Fibroblast of skin of abdomen (primary cell): ENCODE measurements around the gene PCSK6. TPM values are rescaled to one million over a fixed set of nuclear protein-coding genes. Genes with fewer than 3 reads are reported as not detected.
A peak's percentile ranks its signal among the peaks of the same experiment; 100 is the strongest.

Source experiments
- DNase-seq: peaks from one replicate; pipeline ENCODE4 v3.0.0-alpha.2; 2013
- polyA plus RNA-seq, 2 experiments: library from polyadenylated mRNA; unstranded; fragments of 120-200 nt; gene quantifications; one replicate each; pipeline ENCODE4 v1.2.1, GENCODE V29; 2013; ENCODE audit not compliant: insufficient read length in 2 of 2

The PCSK6 gene
- 1.1 TPM for polyA plus RNA-seq (2013, experiment 1 of 2; ENCODE audit: insufficient read length)
- polyA plus RNA-seq (2013, experiment 2 of 2; ENCODE audit: insufficient read length) = 1.1 TPM

GRCh38 chr15:101489599-101490407, at the start of gene PCSK6:
Gene PCSK6 (minus strand): TSS chr15:101489707. CDS start chr15:101489670, 37 bp downstream.
- peak; percentile 22 for DNase-seq

DNA sequence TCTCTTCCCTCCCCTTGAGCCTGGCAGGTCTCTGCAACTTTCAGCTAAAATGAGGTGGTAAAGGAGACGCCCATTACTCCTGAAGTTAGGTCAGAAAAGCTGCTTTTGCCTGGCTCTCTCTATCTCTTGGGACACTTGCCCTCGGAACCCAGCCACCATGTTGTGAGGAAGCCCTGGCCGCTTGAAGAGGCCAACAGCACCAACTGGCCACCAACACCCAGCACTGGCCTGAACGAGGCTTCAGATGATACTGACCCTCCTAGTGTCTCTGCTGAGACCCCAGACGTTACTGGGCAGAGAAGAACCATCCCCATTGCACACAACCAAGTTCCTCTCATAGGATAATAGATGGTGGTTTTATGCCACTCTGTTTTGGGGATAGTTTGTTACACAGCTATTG, 49.5 kb upstream of the PCSK6 start:
- DNase-seq = no peak

GRCh38 chr15:101538177-101538576, 48.7 kb upstream of the PCSK6 start:
- DNase-seq = no peak

DNA sequence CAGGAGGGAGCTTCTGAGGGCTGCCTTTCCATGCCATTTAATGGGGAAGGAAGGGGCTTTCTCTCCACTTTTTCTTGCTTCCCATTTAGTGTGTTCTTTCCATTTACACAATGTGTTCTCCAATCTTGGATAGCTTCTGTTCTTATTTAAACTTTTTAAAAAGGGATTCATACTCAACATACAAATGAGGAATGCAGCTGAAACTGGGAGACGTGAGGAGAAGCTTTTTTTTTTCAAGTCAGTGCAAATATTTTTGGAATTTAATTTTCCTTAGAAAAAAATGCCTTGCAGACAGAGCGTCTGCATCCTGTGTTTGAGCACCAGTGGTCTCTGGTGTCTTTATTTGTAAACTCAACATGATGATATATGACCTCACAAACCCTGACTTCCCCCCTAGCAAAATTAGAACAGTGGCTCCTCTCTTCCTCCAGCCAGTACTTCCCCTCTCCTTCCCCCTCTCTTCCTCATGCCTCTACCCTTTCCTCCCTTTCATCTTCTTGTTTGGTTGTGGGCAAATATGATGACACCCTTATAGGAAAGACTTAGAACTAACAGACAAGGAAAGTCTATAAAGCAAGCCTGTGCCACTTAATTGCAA, 48.1 kb upstream of the PCSK6 start:
- DNase-seq = no peak

DNA sequence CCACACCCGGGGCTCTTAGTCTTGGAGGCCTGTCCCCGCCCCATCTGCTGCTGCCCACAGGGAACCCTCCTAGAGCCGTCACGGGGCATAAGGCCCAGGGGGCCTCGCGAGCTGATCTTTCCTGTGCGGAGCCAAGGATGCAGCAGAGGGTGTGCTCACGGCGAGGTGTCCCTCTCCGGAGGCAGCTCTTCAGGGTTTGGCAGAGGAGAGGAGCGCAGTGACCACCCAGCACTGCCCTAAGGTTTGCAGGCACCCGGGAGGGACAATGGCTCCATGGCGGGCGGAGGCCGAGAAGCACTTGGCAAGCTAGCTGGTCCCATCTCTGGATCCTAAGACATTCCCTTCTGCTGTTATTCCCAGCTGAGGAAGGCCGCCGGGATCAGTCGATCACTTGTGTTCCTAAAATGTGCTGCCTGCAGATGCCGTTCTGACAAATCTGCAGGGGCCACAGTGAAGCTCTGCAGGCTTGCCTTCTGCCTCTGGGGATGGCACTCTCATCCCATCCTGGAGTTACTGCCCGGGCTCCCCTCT, 47.4 kb upstream of the PCSK6 start:
- DNase-seq = no peak

DNA sequence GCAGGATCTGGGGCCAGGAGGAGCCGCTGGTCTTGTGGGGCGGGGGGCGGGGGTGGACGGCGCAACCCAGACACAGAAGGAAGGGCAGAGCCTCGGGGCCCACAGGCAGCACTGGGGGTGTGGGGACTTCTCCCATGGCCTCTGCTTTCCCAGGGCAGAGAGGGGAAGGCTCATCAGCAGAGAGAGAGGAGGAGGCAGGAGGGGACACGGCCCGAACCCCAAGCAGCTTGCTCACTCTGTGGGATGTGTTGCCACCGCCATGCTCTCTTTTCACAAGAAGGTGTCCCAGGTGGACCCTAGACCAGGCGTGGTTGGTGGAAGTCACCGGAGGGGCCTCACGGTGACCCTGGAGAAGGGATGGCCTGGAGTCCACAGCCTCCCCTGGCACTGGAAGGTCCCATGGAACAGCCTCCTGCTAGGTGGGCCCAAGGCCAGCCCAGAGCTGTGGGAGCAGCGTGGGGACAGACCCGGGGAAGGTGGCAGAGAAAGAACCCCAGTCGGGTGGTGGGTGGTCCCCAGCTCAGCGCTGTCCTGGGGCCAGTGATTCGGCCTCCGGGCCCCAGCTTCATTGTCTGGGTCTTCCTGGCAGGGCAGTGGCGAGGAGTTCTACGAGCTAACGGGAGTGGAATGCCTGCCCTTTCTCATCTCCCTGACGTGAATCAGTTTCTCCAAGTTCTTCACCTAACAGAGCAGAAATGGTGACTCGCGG, 46.8 kb upstream of the PCSK6 start:
- no peak for DNase-seq

- DNase-seq = no peak
These were observed 45.8 kb upstream of the PCSK6 start for GRCh38 chr15:101535170-101535902.

- no peak for DNase-seq
These were observed 45.0 kb upstream of the PCSK6 start for GRCh38 chr15:101534376-101534970.

DNA sequence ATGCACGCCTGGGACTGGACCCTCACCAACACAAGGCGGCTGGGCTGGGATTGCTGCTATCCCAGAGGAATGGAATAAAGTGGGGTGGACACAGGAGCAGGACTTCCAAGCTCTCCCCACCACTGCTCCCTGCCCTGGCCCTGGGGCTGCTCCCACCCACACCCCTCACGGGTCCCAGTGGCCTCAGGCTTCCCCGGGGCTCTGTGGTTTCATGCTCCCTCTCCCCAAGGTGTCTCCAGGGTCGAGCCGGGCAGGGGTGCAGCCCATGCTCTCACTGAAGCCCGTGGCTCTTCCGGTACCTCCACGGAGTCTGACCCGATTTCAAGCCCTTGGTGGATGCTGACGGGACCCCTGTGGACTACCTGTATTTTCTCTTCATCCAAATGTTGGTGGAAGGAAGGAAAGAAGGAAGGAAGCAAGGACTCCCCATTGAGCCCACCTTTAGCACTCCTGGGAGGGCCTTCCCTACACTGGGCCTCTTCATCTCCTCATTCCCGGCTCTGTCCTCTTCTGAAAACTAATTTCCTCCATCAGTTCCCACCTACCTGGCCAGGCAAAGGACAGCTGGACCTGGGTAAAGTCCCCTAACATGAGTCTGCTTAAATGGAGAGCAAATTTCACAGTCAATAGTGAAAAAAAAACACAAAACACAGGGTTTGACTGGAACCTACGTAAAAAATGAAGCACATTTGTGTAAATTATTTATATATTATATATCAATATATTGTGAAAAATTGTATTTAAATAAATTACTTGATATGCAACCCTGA, 44.0 kb upstream of the PCSK6 start:
- no peak for DNase-seq

GRCh38 chr15:101532865-101533264, 43.4 kb upstream of the PCSK6 start:
- DNase-seq = no peak

DNA sequence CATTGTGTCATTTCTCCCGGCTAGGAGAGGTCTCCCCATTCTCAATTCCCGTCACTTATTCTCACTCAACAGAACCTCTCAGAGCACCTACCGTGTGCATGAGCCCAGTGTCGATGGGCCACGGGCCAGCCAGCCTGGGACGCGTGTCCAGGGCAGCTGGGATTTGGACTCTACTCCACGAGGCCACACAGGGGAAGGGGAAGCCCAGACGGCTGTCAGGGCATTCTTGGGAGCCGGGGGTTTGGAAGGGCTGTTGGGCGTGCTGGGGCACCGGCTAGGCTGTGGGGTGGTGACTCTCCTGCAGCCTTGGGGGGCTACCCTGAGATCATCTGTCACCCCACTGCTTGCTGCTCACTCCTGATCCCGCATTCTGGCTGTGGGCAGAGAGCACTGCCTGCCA, 41.7 kb upstream of the PCSK6 start:
- DNase-seq = no peak

- no peak for DNase-seq
These were observed 40.9 kb upstream of the PCSK6 start for GRCh38 chr15:101530224-101530958.

GRCh38 chr15:101528917-101529299, 39.4 kb upstream of the PCSK6 start:
- DNase-seq = no peak

GRCh38 chr15:101528108-101528916, 38.8 kb upstream of the PCSK6 start:
- DNase-seq = no peak

DNA sequence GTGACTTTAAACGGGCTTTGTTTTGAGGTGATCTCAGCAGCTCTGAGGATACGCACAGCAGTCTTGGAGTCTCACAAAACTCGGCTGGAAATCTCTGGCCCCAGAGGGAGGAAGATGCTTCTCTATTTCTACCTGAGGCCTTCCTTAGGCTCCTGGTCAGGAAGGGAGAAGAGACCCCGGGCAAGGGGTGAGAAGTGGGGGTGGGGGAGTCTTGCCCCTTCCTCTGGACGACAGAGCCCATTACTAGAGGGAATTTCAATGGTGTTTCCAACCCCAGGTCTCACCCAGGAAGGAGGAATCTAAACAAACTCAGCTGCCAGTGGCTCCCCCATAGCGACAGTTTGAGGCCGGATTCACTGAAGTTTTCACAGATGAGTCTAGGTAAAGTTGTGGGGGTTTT, 37.4 kb upstream of the PCSK6 start:
- DNase-seq = no peak

GRCh38 chr15:101526442-101526841, 36.9 kb upstream of the PCSK6 start:
- DNase-seq = no peak

DNA sequence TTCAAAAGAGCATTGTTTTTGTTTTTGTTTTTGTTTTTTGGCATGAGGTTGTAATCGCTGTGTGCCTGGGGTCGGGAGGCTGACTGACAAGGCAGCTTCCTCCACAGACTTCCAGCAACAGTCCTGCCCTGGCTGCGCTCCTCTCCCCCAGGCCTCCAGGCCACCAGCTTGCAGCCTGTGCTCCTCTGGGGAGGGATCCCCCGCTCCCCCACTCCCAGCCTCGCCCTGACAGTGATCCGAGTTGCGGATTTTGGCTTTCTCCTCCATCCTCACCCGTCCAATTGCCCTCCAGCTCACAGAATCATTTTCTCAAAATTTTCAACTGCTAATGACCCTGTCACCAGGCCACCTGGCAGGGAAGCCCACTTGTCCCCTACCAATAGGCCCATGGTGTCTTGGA, 36.5 kb upstream of the PCSK6 start:
- DNase-seq = no peak

- DNase-seq = no peak
These were observed 35.7 kb upstream of the PCSK6 start for GRCh38 chr15:101525087-101525669.

DNA sequence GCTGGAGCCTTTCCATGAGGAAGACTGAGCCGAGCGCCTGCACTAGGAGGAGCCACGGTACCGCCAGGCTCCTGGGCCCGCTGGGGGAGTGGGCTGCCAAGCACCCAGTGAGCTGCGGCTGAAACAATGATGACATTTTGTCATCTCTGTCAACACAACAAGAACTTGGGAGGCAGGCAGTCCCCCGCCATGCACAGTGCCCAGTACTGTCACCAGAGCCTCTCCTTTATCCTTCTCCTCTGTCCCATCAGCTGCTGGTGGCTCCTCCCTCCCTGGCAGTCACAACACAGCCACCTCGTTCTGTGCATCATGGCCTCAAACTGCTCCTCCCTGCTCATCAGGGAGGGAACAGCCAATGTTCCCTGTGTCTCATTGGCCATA, 34.0 kb upstream of the PCSK6 start:
- DNase-seq = no peak
